Activated naive CD4-positive, alpha-beta T cell treated with anti-CD3 and anti-CD28 coated beads, Interleukin-2, amount 10 ng/mL, durations not matched to agents 7 days and 5 days (primary cell): ENCODE results near the gene WDFY2.

Experiments
- CTCF ChIA-PET: fragments of 350-600 bp; sonication (Branson Sonifier 250); formaldehyde crosslinking; loops from one replicate; lab custom pipeline; 2021; ENCODE audit warnings: antibody characterized with exemption; lab: Charles Lee
- DNase-seq: peaks from one replicate; pipeline ENCODE4 v3.0.0-alpha.2; 2020
- H3K27ac Mint-ChIP-seq: one replicate; pipeline ENCODE4 v1.8.0; 2021; ENCODE audit warnings: mild to moderate bottlenecking, moderate library complexity, mixed read lengths
- H3K27me3 Mint-ChIP-seq: one replicate; pipeline ENCODE4 v1.8.0; 2021; ENCODE audit warnings: mild to moderate bottlenecking, mixed read lengths
- H3K36me3 Mint-ChIP-seq: one replicate; pipeline ENCODE4 v1.8.0; 2021; ENCODE audit warnings: mixed read lengths
- H3K4me1 Mint-ChIP-seq: one replicate; pipeline ENCODE4 v1.8.0; 2021; ENCODE audit warnings: mixed read lengths
- H3K4me3 Mint-ChIP-seq: one replicate; pipeline ENCODE4 v1.8.0; 2021; ENCODE audit warnings: mild to moderate bottlenecking, moderate library complexity, mixed read lengths
- H3K9me3 Mint-ChIP-seq: one replicate; pipeline ENCODE4 v1.8.0; 2021; ENCODE audit warnings: mixed read lengths

WDFY2 gene

GRCh38 chr13:51808811-51809210 lies 224.5 kb downstream of the WDFY2 start:
- Mint-ChIP-seq H3K4me3 (no peak overlapping the region), H3K9me3 (no peaks in the 10 kb centered on the region), H3K27me3 (no peaks in the 10 kb centered on the region), H3K36me3 (peaks cover 21% of the 10 kb centered on the region), H3K27ac (no peak overlapping the region), H3K4me1 (peaks cover 28% of the 10 kb centered on the region)
- CTCF ChIA-PET: interaction anchor here (1.4 kb wide), 1 partner anchor 10 kb away, joined by 3 read pairs; no protein-coding TSS in a partner anchor
- DNase-seq: no peak

GRCh38 chr13:51811046-51811445 lies 226.8 kb downstream of the WDFY2 start:
- no peaks in the 10 kb centered on the region for H3K27me3 Mint-ChIP-seq
- no peak for DNase-seq
- H3K4me3 Mint-ChIP-seq: no peak overlapping the region
- CTCF ChIA-PET: interaction anchor here (0.5 to 1.6 kb wide), 4 partner anchors 10 to 484 kb away, joined by 3 to 7 read pairs (median 4); no protein-coding TSS in a partner anchor
- no peak overlapping the region for H3K27ac Mint-ChIP-seq
- H3K9me3 Mint-ChIP-seq: no peaks in the 10 kb centered on the region
- H3K36me3 Mint-ChIP-seq: peaks cover 15% of the 10 kb centered on the region
- peaks cover 33% of the 10 kb centered on the region for H3K4me1 Mint-ChIP-seq

- no peak overlapping the region for H3K4me3 Mint-ChIP-seq
- H3K27ac Mint-ChIP-seq: no peak overlapping the region
- H3K27me3 Mint-ChIP-seq: no peaks in the 10 kb centered on the region
- CTCF ChIA-PET: interaction anchor here (1.1 to 5.5 kb wide), 4 partner anchors 10 to 316 kb away, joined by 4 to 163 read pairs (median 33); no protein-coding TSS in a partner anchor
- H3K9me3 Mint-ChIP-seq: no peaks in the 10 kb centered on the region
- DNase-seq: no peak
- peaks cover 19% of the 10 kb centered on the region for H3K36me3 Mint-ChIP-seq
- H3K4me1 Mint-ChIP-seq: peaks cover 36% of the 10 kb centered on the region
Observed at GRCh38 chr13:51811920-51812451, 227.7 kb downstream of the WDFY2 start.

- Mint-ChIP-seq H3K36me3 (peaks cover 29% of the 10 kb centered on the region), H3K27me3 (no peaks in the 10 kb centered on the region), H3K9me3 (no peaks in the 10 kb centered on the region), H3K27ac (no peak overlapping the region), H3K4me3 (no peak overlapping the region), H3K4me1 (peaks cover 54% of the 10 kb centered on the region)
- CTCF ChIA-PET: interaction anchor here (1.0 to 5.5 kb wide), 17 partner anchors 8 to 689 kb away, joined by 3 to 163 read pairs (median 10); partner anchors contain the start of gene TMEM272
- no peak for DNase-seq
Observed at GRCh38 chr13:51814071-51814470, 229.8 kb downstream of the WDFY2 start.

GRCh38 chr13:51814825-51815650 lies 230.8 kb downstream of the WDFY2 start:
- Mint-ChIP-seq H3K4me3 (peak overlapping the region; percentile 11), H3K4me1 (peaks cover 64% of the 10 kb centered on the region), H3K27ac (peak overlapping the region; percentile 71), H3K36me3 (peaks cover 26% of the 10 kb centered on the region), H3K9me3 (no peaks in the 10 kb centered on the region), H3K27me3 (no peaks in the 10 kb centered on the region)
- CTCF ChIA-PET: interaction anchor here (0.6 to 5.5 kb wide), 34 partner anchors 8 to 690 kb away, joined by 3 to 163 read pairs (median 4); partner anchors contain the start of gene TMEM272
- peak; percentile 88 for DNase-seq

- DNase-seq: no peak
- no peak overlapping the region for H3K27ac Mint-ChIP-seq
- H3K4me1 Mint-ChIP-seq: peaks cover 70% of the 10 kb centered on the region
- no peak overlapping the region for H3K4me3 Mint-ChIP-seq
- no peaks in the 10 kb centered on the region for H3K27me3 Mint-ChIP-seq
- H3K9me3 Mint-ChIP-seq: no peaks in the 10 kb centered on the region
- peaks cover 30% of the 10 kb centered on the region for H3K36me3 Mint-ChIP-seq
- CTCF ChIA-PET: interaction anchor here (0.7 to 5.5 kb wide), 25 partner anchors 8 to 530 kb away, joined by 3 to 163 read pairs (median 4); partner anchors contain the start of gene TMEM272
Observed at GRCh38 chr13:51815848-51816247, 231.6 kb downstream of the WDFY2 start.

GRCh38 chr13:51816604-51817249 lies 232.5 kb downstream of the WDFY2 start:
- peaks cover 75% of the 10 kb centered on the region for H3K4me1 Mint-ChIP-seq

More at GRCh38 chr13:51816604-51817249, 232.5 kb downstream of the WDFY2 start:
- peaks cover 33% of the 10 kb centered on the region for H3K36me3 Mint-ChIP-seq
- H3K4me3 Mint-ChIP-seq: no peak overlapping the region
- no peak overlapping the region for H3K27ac Mint-ChIP-seq
- no peaks in the 10 kb centered on the region for H3K9me3 Mint-ChIP-seq
- no peak for DNase-seq
- CTCF ChIA-PET: interaction anchor here (1.1 to 5.5 kb wide), 11 partner anchors 11 to 385 kb away, joined by 3 to 163 read pairs (median 17); no protein-coding TSS in a partner anchor
- H3K27me3 Mint-ChIP-seq: no peaks in the 10 kb centered on the region
